Suppressor macrophage (primary cell): ENCODE measurements around the gene MOB3A.
"Not testable (repeated sequence)": the region's sequence is repeated elsewhere in the genome, so short reads cannot be mapped to it uniquely, and the experiment has no call there.

Experiments
- DNase-seq, 4 experiments: peaks; one replicate each; pipeline ENCODE4 v3.0.0-alpha.2; 2020 to 2022
- total RNA-seq, 17 experiments: gene quantifications; one replicate each; lab custom pipeline; 2026; ENCODE audit warnings: mixed read lengths in 6 of 17, inconsistent platforms in 3 of 17; lab: John Stamatoyannopoulos, UW

The MOB3A gene
- 20.9 to 150 (median 40.7) reads per million in 17 experiments for total RNA-seq

GRCh38 chr19:2096034-2096479 is at the start of gene MOB3A:
Gene MOB3A (minus strand): TSS chr19:2096326. CDS start chr19:2078560, 17,766 bp downstream.
- peak; percentile 93 to 97 (median 96) for DNase-seq

GRCh38 chr19:2145831-2146241 is 49.7 kb upstream of the MOB3A start:
- peak in 1 of 4 experiments; percentile 29 for DNase-seq

- DNase-seq, result no peak
These were observed 48.1 kb upstream of the MOB3A start for GRCh38 chr19:2144190-2144589.

- no peak for DNase-seq
These were observed 46.2 kb upstream of the MOB3A start for GRCh38 chr19:2142173-2142829.

GRCh38 chr19:2140138-2140569 is 44.0 kb upstream of the MOB3A start:
- no peak for DNase-seq

- DNase-seq, result no peak
These were observed 43.4 kb upstream of the MOB3A start for GRCh38 chr19:2139385-2140137.

GRCh38 chr19:2138061-2138728 is 42.1 kb upstream of the MOB3A start:
- no peak for DNase-seq

- no peak for DNase-seq
These were observed 40.7 kb upstream of the MOB3A start for GRCh38 chr19:2136796-2137195.

- no peak for DNase-seq
These were observed 39.6 kb upstream of the MOB3A start for GRCh38 chr19:2135474-2136402.

GRCh38 chr19:2132731-2133490 is 36.8 kb upstream of the MOB3A start:
- no peak for DNase-seq

GRCh38 chr19:2132191-2132590 is 36.1 kb upstream of the MOB3A start:
- no peak for DNase-seq

- not testable (repeated sequence) for DNase-seq
These were observed 35.2 kb upstream of the MOB3A start for GRCh38 chr19:2131012-2131975.

- no peak for DNase-seq
These were observed 34.0 kb upstream of the MOB3A start for GRCh38 chr19:2129892-2130770.

- no peak for DNase-seq
These were observed 33.4 kb upstream of the MOB3A start for GRCh38 chr19:2129486-2129885.

- no peak for DNase-seq
These were observed 32.9 kb upstream of the MOB3A start for GRCh38 chr19:2129022-2129421.

GRCh38 chr19:2128252-2128651 is 32.1 kb upstream of the MOB3A start:
- DNase-seq, result not testable (repeated sequence)

- no peak for DNase-seq
These were observed 31.6 kb upstream of the MOB3A start for GRCh38 chr19:2127758-2128157.

GRCh38 chr19:2126879-2127518 is 30.9 kb upstream of the MOB3A start:
- no peak for DNase-seq
